ENCODE results near the gene SCN3A. TPM values are rescaled to one million over a fixed set of nuclear protein-coding genes. Genes with fewer than 3 reads are reported as not detected.

Gene SCN3A
- total and polyA plus RNA-seq, 4 donors = 0.06 to 2.3 (median 0.43) TPM

DNA sequence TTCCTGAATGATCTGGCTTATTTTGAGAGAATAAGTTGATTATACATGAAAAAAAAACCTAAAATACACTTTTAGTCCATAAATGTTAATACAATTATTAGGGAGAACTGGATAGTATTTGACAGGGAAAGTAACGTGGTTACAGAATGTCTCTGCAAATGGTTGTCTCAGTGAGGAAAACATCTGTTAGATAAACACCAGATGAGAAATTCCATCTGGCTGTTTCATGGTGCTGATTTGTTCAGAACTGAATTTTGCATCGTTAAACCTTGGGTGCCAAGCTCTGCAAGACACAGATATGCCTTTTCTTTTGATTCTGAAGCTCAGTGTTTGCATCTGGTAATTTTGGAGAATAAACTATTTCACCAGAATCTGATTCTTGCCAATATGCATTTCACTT lies 90.4 kb downstream of the SCN3A start:
- no peak overlapping the region for H3K9ac ChIP-seq (ENCODE audit: insufficient read depth in 1 of 2, low read length in 2 of 2)
- H3K4me3 ChIP-seq = no peak overlapping the region
- H3K9me3 ChIP-seq (ENCODE audit: control insufficient read depth in 4 of 4, insufficient read depth in 3 of 4, low read length in 3 of 4) = no peaks in the 10 kb centered on the region
- 50 to 69% methylated on average over 2 of the region's 2 CpGs for WGBS, 2 donors
- DNase-seq = peak in 2 of 3 donors; percentile 57 to 67
- no peaks in the 10 kb centered on the region for H3K27me3 ChIP-seq (ENCODE audit: control insufficient read depth in 3 of 3, insufficient read depth in 3 of 3, low read length in 2 of 3)
- H3K27ac ChIP-seq (ENCODE audit: low read depth in 1 of 2, low read length in 1 of 2) = no peak overlapping the region
- no peak for TF ChIP-seq CTCF (IDR thresholded peaks at IDR 0.05; ENCODE audit: control extremely low read depth, extremely low read depth)
- ATAC-seq (ENCODE audit: insufficient read depth, low FRiP score) = no peak
- H3K36me3 ChIP-seq (ENCODE audit: control insufficient read depth in 4 of 4, insufficient read depth in 4 of 4, low read length in 4 of 4) = no peaks in the 10 kb centered on the region
- no peaks in the 10 kb centered on the region for H3K4me1 ChIP-seq (ENCODE audit: control insufficient read depth in 5 of 5, insufficient read depth in 5 of 5, low read length in 5 of 5)

GRCh38 chr2:165112789-165113188 lies 91.1 kb downstream of the SCN3A start:
- H3K27ac ChIP-seq (ENCODE audit: low read depth in 1 of 2, low read length in 1 of 2) = no peak overlapping the region
- TF ChIP-seq CTCF (IDR thresholded peaks at IDR 0.05; ENCODE audit: control extremely low read depth, extremely low read depth) = no peak
- H3K4me1 ChIP-seq (ENCODE audit: control insufficient read depth in 5 of 5, insufficient read depth in 5 of 5, low read length in 5 of 5) = no peaks in the 10 kb centered on the region
- H3K9me3 ChIP-seq (ENCODE audit: control insufficient read depth in 4 of 4, insufficient read depth in 3 of 4, low read length in 3 of 4) = no peaks in the 10 kb centered on the region
- no peaks in the 10 kb centered on the region for H3K36me3 ChIP-seq (ENCODE audit: control insufficient read depth in 4 of 4, insufficient read depth in 4 of 4, low read length in 4 of 4)
- no peak overlapping the region for H3K4me3 ChIP-seq
- no peak for ATAC-seq (ENCODE audit: insufficient read depth, low FRiP score)
- H3K9ac ChIP-seq (ENCODE audit: insufficient read depth in 1 of 2, low read length in 2 of 2) = no peak overlapping the region
- no peak for DNase-seq
- H3K27me3 ChIP-seq (ENCODE audit: control insufficient read depth in 3 of 3, insufficient read depth in 3 of 3, low read length in 2 of 3) = no peaks in the 10 kb centered on the region
- 76 to 79% methylated on average over 2 of the region's 2 CpGs for WGBS, 2 donors

GRCh38 chr2:165112133-165112573 lies 91.7 kb downstream of the SCN3A start:
- 50 to 59% methylated on average over 4 of the region's 4 CpGs for WGBS, 2 donors
- Histone ChIP-seq H3K9me3 (ENCODE audit: control insufficient read depth in 4 of 4, insufficient read depth in 3 of 4, low read length in 3 of 4) (no peaks in the 10 kb centered on the region), H3K36me3 (ENCODE audit: control insufficient read depth in 4 of 4, insufficient read depth in 4 of 4, low read length in 4 of 4) (no peaks in the 10 kb centered on the region), H3K9ac (ENCODE audit: insufficient read depth in 1 of 2, low read length in 2 of 2) (no peak overlapping the region), H3K4me1 (ENCODE audit: control insufficient read depth in 5 of 5, insufficient read depth in 5 of 5, low read length in 5 of 5) (no peaks in the 10 kb centered on the region), H3K27ac (ENCODE audit: low read depth in 1 of 2, low read length in 1 of 2) (no peak overlapping the region), H3K27me3 (ENCODE audit: control insufficient read depth in 3 of 3, insufficient read depth in 3 of 3, low read length in 2 of 3) (no peaks in the 10 kb centered on the region), H3K4me3 (no peak overlapping the region)
- ATAC-seq (ENCODE audit: insufficient read depth, low FRiP score) (no peak), DNase-seq (no peak)
- TF ChIP-seq CTCF (IDR thresholded peaks at IDR 0.05; ENCODE audit: control extremely low read depth, extremely low read depth) = no peak

DNA sequence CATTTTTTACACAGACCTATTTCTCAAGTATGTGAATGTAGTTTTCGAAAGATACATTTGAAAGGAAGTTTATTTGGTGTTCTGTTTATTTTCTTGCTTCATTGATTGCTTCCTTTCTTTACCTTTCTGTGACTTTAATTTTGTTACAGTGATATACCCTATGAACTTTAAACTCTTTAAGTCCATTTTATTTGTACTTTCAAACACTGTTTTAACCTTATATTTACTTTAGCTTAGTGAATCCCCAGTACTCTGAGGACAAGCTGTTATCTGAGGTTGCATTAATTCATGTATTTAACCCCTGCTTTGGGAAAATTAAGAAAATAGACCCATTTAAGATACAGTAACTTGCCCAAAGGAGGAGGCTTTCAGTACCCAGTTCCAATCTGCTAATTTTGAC lies 93.5 kb downstream of the SCN3A start:
- Histone ChIP-seq H3K4me1 (ENCODE audit: control insufficient read depth in 5 of 5, insufficient read depth in 5 of 5, low read length in 5 of 5) (no peaks in the 10 kb centered on the region), H3K9ac (ENCODE audit: insufficient read depth in 1 of 2, low read length in 2 of 2) (no peak overlapping the region), H3K36me3 (ENCODE audit: control insufficient read depth in 4 of 4, insufficient read depth in 4 of 4, low read length in 4 of 4) (no peaks in the 10 kb centered on the region), H3K4me3 (no peak overlapping the region), H3K27ac (ENCODE audit: low read depth in 1 of 2, low read length in 1 of 2) (no peak overlapping the region), H3K9me3 (ENCODE audit: control insufficient read depth in 4 of 4, insufficient read depth in 3 of 4, low read length in 3 of 4) (no peaks in the 10 kb centered on the region), H3K27me3 (ENCODE audit: control insufficient read depth in 3 of 3, insufficient read depth in 3 of 3, low read length in 2 of 3) (no peaks in the 10 kb centered on the region)
- no peak for TF ChIP-seq CTCF (IDR thresholded peaks at IDR 0.05; ENCODE audit: control extremely low read depth, extremely low read depth)
- ATAC-seq (ENCODE audit: insufficient read depth, low FRiP score) (no peak), DNase-seq (no peak)
- WGBS, 2 donors = 56 to 71% methylated on average over 1 of the region's 1 CpG

Data from lung (tissue), 12 donors.